ENCODE results near the gene CTNNA2. TPM values are rescaled to one million over a fixed set of nuclear protein-coding genes. Genes with fewer than 3 reads are reported as not detected.
"Not testable (repeated sequence)": the region's sequence is repeated elsewhere in the genome, so short reads cannot be mapped to it uniquely, and the experiment has no call there.

CTNNA2 gene
- total RNA-seq, 1 donor from 2014 or later: not detected

DNA sequence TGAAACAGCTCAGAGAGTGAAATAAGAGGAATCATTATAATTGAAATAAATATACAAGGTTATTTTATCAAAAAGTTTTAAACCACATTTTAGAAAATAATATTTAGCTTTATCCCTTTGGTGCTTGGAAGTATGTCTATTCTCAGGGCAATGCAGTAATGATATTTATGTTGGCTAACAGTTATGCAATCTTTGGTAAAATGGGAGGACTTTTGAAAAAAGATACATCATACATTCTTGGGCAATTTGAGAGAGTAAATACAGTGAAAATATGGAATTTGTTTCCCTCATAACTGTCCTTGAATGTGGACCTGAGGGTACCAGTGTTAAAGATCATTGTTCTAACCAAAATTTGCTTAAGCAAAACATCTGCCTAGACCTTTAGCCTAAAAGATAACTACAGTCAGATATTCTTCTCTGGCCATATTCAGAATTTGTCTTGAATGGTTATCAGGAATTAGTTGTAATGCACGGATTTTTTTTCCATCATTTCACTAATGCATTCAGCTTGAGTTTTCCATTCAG is 654.5 kb downstream of the CTNNA2 start:
- no peak for DNase-seq (ENCODE audit: extremely low read depth, low read depth, low spot score)

DNA sequence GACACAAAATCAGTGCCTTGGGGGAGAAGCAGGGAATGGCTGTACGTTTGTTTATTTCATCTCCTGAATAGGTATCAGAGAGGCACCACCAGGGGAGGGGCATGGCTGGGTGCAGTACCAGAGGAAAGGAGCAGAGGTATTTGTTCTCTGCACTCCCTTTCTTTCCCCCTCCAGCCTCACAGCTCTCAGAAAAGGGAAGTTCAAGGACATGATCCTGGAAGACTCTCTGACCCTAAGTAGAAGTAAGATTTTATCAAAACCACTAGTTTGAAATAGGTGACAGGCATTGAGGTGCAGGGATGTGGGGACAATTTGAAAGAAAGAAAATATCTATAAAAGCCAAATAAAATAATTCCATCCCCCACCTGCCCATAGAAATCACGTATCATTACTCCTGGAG is 655.2 kb downstream of the CTNNA2 start:
- DNase-seq (ENCODE audit: extremely low read depth, low read depth, low spot score): no peak

DNA sequence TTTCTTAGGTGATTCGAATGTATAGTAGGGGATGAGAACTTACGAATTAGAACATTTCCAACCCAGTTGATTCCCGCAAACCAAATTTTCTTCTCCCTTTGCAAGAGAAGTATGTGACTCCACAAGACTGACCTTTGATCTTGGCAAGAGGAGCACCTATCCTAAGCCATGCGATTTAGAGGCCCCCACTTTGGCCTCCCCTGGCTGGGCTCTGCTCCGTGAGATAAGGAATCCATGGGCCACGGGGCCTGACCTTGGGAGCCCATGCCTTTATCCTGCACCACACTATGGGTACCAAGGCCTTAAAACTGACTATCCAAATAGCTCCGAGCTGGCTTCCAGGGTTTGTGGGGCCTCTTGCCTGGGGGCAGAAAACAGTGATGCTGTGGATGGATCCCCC is 656.0 kb downstream of the CTNNA2 start:
- no peak for DNase-seq (ENCODE audit: extremely low read depth, low read depth, low spot score)

DNA sequence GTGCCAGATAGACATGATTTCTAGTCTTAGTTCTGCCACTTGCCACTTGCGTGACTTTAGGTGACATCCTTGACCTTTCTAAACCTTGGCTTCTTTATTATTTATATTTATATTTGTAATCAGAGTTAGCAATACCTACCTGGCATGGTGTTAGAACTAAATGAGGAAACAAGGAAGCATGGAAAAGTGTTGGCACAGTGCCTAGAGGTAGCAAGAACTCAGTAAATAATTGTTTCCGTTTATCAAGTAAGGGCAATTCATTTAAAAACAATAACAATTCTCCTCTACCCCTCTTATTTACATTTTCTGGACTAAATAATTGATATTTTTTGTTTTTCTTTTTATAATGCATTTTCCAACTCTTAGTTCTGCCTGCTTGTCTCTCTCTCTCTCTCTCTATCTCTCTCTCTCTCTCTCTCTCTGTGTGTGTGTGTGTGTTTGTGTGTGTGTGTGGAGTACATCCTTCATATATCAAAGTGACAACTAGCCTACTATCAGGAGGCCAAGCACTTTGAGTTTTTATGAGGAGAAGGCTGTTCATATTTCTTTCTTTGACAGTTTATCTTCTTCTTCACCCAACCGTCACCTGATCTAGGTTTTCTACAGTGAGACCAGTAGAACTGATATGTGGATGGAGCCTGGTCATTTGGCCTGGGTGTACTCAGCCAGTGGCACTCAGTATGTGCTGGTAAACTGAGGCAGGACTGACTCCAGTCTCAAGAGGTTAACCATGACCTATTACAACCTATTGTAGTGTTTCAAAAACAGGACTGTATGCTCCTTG is 657.2 kb downstream of the CTNNA2 start:
- DNase-seq (ENCODE audit: extremely low read depth, low read depth, low spot score): no peak

DNA sequence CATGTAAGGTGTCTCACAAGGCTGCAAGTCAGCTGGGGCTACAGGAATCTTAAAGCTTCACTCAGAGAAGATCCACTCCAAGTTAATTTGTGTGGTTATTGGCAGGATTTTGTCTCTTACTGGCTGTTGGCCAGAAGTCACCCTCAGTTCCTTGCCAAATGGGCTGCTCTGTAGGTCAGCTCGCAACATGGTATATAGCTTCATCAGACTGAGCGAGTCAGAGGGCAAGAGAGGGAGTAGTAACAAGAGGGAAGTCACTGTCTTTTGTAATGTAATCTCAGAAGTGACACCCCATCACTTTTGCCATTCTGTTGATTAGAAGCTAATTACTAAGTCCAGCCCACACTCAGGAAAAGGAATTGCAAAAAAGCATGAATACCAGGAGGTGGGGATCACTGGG is 672.2 kb downstream of the CTNNA2 start:
- DNase-seq (ENCODE audit: extremely low read depth, low read depth, low spot score): no peak

DNA sequence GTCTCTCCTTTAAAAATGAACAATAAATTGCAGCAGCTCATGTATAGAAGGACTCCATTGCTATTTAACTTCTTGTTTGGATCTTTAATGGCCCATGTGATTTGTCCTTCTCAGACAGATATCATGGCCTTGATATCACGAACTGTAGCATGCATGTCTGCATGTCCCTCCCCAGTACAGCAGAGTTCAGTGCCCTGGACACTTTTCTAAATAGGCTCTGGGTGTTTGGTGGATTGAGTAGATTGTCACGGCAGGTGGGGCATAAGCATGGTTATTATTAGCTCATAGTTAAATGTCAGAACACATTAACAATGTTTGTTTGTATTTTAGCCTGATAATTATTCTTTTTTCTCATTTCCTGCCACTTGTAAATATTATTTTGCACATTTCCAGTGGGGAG is 673.4 kb downstream of the CTNNA2 start:
- DNase-seq (ENCODE audit: extremely low read depth, low read depth, low spot score): no peak

DNA sequence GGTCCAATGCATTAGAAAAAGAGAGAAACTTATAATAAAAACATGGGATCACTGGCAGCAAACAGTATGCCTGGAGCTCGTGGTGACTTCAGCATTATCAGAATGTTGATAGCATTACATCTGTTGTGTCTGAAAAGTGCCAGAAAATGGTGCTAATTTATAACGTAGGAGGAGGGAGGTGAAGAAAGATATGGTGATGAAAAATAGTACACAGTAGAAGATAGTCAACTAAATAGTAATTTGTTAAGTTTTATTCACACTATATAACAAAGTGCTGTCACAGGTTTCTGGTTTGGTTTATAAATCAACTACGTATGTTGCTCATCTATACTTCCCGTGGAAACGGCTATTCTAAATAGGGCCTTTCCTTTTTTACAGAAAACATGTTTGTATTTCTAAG is 674.3 kb downstream of the CTNNA2 start:
- no peak for DNase-seq (ENCODE audit: extremely low read depth, low read depth, low spot score)

DNA sequence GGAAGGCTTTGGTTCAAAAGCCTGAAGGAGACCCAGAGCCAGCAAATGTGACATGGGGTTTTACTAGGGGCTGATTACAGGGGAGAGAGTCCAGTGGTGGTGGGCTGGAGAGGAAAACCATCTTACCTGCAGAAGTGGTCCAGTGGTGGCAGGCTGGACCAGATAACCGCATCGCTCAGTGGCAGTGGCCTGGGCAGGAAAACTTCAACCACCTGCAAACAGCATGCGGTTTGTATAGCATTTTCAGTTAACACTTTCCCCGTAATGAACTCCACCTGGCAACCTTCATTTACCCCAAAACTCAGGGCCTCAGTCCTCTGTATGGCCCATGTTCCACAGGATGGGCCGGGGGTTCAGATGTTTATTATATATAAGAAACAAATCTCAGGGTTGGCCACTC is 677.3 kb downstream of the CTNNA2 start:
- no peak for DNase-seq (ENCODE audit: extremely low read depth, low read depth, low spot score)

DNA sequence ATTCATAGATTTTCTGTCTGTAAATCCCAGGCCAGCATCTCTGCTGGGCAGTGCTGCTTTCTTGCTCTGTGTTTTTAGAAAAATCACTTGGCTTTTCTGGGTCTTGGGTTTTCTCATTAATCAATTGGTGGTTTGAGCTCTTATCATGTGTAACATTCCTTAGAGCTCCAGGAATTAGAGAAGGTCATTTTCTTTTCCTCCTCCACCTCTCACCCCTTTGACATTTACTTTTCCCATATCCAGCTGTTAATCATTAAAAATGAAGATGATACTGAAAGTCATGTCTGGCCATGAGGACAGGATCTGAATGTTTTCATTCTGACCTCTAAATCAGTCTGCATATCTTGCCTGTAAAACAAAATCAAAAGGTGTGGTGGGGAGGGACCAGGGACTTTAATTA is 680.7 kb downstream of the CTNNA2 start:
- DNase-seq (ENCODE audit: extremely low read depth, low read depth, low spot score): no peak

DNA sequence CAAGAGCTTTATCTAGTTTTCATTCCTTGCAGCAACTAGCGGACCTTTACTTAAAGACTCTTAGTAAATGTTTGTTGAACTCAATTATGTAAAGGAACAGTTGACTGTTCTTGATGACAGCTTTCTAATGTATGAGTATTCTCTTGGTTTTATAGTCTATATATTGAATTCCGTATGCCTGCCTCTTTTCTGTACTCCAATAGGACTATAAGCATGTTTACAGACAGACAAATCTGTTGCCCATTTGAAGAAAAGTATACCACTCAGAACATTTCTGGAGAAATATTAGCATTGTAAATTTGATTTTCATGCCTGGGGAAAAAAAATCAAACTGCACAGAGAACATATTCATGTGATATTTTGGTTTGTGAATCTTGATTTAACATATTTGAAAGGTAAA is 682.2 kb downstream of the CTNNA2 start:
- no peak for DNase-seq (ENCODE audit: extremely low read depth, low read depth, low spot score)

DNA sequence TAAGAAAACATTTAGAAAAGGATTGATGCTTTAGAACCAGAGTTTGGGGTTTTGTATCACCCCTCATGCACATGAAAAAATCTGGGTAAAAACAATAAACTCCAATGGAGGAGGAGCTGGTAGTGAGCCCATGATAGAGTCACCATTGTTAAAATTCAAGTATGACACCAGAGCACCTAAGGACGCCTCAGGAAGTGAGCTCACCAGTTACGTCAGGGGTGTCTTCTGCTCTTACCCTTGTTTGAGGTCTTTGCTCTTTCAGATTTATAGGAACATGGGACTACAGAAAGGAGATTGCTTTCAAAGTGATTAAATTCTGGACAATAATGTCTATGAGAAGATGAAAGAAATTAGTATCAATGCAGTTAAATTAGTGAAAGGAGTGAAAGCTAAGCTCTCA is 685.2 kb downstream of the CTNNA2 start:
- no peak for DNase-seq (ENCODE audit: extremely low read depth, low read depth, low spot score)

DNA sequence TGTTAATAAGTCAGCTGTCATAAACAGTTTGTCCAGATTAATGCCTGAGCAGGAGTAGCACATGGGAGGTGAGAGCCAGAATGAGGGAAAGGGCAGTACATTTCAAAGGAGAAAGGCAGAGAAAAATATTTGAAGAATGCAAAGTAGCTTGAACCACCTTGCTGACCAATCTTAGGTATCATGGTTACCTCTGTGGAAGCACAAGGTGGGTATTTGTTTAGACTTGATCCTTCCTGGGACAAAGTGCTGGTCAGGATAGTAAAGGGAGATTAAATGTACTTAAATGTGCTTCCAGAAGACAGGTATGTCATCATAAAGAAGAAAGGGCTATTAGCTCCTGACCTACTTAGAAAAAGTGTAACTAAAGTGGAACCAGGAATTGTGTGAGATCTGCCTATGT is 686.7 kb downstream of the CTNNA2 start:
- no peak for DNase-seq (ENCODE audit: extremely low read depth, low read depth, low spot score)

DNA sequence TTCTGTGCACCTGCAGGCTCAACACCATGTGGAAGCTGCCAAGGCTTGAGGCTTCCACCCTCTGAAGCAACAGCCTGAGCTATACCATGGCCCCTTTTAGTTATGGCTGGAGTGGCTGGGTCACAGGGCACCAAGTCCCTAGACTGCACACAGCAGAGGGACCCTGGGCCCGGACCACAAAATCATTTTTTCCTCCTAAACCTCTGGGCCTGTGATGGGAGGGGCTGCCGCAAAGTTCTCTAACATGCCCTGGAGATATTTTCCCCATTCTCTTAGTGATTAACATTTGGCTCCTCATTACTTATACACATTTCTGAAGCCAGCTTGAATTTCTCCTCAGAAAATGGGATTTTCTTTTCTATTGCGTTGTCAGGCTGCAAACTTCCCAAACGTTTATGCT is 691.1 kb downstream of the CTNNA2 start:
- DNase-seq (ENCODE audit: extremely low read depth, low read depth, low spot score): not testable (repeated sequence)

DNA sequence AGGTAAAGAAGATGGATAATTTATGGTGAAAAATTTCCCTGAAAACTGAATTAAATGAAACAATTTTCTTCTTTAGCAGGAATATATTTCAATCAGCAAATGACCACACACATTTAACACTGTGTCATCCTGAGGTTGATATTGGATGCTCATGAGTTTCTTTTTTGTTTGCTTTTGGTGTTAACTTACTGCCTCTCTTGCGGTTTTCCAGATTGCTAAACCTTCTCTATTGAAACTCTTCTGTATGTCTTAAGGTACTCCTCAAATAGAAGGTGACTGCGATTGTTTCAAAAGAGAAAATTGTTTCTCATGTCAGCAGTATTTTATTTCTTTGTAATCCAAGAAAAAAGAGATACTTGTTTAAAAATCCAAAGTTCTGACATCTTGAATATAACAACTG is 692.6 kb downstream of the CTNNA2 start:
- DNase-seq (ENCODE audit: extremely low read depth, low read depth, low spot score): no peak

DNA sequence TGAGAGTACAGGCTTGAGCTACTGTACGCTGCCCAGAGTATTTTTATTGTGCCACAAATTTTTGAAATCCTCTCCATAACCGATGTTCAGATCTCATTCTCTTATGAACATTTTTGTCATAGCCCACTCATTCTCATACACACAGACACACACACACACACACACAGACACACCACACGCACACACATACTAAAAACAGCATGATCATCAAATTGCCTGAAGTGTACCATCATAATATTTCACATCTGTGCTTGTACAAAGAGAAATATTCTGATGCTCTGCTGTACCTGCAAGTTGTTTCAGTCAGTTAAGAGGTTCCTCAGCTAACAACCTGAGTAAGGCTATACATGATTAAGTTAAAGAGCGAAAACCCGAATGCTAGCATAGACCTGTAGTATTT is 696.6 kb downstream of the CTNNA2 start:
- DNase-seq (ENCODE audit: extremely low read depth, low read depth, low spot score): no peak

DNA sequence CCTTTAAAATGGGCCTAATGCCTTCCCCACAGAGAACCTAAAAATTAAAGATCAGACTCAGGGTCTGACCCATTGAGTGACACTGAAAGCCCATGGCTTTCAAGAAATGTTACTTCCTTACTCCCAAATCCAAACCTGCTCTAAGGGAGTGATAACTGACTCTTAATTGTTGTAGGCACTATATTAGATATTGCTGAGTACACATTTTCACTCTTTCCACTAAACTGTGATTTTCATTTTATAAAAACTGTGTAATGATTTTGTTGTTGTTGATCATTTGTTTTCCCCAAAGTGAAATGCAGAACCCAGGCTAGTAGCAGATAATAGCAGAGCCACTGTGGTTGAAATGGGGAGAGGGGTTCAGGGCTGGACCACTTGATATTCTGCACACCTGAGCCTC is 704.6 kb downstream of the CTNNA2 start:
- DNase-seq (ENCODE audit: extremely low read depth, low read depth, low spot score): no peak

DNA sequence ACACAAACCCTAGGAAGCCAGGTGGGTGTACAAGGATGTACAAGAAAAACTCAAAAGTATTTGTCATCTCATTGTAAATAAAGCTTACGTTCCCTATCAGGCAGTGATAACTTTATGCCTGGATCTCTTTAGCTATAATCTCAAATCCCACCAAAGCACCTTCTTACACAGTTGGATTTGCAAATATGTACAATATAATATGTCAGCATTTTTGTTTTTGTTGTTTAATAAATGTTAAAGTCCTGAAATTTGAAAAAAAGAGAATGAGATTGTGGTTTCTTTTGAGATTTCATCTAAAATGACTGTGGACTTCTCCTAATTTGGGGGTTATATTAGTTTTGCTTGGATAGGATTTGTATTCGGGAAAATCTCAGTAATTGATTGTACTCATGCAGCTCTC is 709.8 kb downstream of the CTNNA2 start:
- no peak for DNase-seq (ENCODE audit: extremely low read depth, low read depth, low spot score)

DNA sequence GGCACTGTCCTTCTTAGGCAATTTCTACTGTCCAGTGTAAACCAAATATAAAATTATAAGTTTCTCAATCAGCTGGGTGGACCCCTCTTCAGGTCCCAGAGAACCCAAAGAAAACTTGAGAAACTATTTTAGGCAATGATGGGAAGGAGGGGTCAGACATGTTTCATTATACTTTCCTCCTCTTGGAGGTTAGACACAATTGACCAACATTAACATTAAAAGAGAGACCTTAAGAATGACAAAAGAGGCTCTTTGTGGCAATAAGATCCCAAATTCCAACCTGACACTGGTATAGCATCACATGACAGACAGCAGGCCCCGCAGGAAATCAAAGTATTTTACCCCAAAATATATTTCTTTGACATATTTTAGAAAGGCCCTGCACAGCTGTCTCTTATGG is 718.6 kb downstream of the CTNNA2 start:
- DNase-seq (ENCODE audit: extremely low read depth, low read depth, low spot score): no peak

DNA sequence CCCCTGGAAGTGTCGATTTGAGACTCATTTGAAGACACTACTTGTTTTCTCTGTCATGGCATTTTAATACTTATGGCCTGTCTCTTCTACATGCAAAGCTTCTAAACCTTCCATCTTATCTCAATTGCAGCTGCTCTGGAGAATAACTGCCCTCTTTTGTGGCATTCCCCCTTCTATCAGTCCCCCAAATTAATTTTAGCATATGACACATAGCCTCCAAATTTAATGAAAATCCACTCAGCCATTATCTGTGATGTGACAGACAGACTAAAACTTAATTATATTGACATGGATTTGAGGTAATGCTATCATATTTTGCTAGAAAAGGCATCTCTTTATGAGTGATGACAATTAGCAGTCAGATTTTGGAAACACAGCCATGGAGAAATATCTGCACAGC is 720.5 kb downstream of the CTNNA2 start:
- no peak for DNase-seq (ENCODE audit: extremely low read depth, low read depth, low spot score)

DNA sequence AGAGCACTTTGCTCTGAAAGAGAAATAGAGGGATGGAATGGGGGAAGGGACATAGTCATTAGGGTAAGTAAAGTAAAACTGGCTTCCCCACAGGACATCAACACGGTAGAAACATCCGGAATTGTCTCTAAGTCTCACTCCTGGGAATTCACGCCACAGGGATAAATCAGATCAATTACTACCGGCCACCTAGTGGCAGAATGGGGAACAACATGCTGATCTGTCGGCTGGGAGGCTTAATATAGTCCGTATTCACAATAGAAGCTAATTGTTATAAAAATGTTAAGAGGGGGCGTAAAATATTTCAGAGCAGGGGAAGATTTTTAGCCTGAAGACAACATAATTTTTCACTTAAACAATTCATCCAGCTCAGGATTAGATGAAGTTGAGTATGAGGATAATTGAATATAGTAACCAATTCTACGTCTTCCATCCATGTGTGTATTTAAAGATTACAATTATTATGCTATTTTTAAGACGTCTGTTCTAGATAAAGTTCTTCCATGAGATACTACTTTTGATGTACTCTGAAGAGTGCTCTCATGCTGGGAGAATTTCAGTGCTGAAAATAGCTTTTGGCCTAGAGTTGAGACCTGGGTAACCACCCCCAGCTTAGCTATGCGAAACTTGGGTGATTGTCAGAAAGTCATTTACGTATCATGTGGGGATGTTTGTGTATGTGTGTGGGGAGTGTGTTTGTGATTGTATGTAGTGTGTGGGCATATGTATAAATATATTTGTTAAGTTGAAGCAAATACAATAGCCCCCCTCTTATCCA is 726.0 kb downstream of the CTNNA2 start:
- no peak for DNase-seq (ENCODE audit: extremely low read depth, low read depth, low spot score)

DNA sequence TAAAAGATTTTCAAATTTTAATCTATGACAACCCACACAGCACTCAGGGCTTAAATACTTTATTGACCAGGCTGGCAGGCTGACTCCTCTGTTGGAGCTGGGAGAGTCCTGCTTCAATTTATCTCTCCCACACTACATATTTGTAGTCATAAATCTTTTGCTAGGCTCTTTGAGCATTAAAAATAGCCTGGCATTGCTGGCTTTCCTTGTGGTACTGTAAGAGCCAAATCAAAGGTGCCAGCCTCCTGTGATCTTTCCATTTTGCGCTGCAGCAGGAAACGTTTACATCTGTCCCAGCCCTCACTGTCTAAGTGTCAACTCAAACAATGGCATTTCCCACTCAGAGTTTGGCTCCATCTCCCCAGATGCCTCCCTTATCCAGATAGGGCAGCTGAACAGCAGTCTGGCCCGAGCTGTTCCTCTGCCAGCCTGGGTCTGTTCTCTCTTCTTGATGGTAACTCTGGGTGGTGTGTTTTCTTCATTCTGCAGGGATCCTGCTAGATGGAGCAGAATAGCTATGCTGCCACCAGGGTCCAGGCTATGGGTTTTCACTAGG is 729.6 kb downstream of the CTNNA2 start:
- no peak for DNase-seq (ENCODE audit: extremely low read depth, low read depth, low spot score)
